GM18867 (cell line): Measurements from ENCODE around the gene F13A1.

Source experiments
- ATAC-seq: cut with Tn5 transposase; IDR thresholded peaks from one replicate; pipeline ENCODE4 v1.9.1; 2021; ENCODE audit warnings: mild to moderate bottlenecking, moderate library complexity; ENCODE audit not compliant: unreplicated experiment

Gene F13A1

DNA sequence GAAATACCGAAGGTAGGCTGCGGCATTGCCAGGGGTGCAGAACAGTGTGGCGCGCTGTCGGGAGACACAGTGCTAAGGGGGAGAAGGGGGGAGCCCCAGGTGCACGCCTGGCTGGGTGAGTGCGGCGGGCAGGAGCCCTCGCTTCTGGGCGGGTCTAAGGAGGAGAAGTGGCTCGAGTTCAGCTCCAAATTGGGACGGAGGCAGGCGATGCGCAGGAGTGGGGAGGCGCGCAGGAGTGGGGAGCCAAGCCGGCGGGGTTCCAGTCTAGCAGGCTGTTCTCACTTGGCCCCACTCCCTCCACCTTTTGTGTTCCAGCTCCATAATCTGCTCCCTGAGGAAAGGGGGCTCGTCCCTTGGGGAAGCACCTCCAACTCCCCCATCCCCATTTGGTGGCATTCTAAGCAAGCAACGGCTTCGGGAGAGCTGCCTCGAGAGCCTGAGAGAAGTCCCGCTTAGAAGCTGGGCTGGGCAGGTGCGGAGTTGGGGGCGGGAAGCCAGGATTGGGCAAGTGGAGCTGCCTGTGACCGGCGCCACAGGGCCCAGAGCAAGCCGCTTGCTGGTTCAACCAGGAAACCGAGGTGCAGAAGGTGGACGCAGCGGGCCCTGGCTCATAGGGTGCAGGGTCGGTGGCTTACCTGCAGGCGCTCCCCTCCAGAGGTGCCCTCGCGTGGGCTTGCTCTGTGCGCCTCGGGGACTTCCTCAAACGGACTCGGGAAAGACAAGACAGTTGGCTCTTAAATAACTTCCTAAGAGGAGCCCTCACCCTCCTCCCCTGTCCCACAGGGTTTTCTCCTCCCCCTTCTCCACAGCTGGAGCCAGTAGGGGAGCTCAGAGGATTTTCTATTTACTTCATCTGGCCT, at the start of gene F13A1:
TSS of gene F13A1 (minus strand) at position 711 of the 860 bp plus-strand sequence. CDS start 1,998 bp downstream, outside the sequence.
- no peak for ATAC-seq

DNA sequence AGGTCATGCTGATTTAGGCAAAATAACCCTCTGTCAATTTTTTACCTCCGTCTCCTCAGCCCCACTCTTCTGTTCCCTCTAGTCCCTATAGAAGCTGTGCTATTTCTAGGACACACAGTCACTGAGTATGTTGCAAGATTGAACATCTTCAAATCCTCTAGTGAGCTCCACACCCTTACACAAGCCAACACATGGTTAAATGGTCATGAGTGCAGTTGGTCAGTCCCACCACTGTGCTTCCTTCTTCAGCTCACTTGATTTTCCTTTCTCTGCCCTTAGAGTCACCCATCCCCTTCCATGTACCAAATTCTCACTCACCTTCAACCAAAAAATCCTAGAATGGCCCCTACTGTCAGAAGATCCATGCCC, 48.2 kb upstream of the F13A1 start:
- no peak for ATAC-seq

DNA sequence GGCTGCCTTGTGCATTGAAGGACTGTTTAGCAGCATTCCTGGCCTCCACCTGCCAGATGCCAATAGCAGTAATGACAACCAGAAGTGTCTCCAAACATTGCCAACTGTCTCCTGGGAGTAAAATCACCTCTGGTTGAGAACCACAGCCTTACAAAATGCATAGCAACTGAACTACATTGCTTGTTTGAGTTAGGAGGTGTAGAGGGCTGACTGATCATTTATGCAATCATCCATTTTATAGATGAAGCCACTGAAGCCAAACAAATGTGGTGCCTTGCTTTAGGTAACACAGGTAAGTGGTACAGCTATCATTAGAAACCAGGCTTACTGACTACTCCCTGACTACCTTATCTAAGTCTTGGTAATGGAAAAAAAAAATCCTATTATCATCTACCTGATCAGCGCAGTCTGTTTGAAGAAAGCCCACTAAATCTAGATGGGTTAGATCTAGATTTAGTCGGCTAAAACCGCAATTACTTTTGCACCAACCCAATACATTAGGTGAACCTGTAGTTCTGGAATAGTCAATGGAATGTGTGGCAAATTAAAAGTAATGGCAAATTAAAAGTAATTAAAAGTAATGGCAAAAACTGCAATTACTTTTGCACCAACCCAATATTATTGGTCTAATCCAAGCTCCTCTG, 47.7 kb upstream of the F13A1 start:
- ATAC-seq: no peak

DNA sequence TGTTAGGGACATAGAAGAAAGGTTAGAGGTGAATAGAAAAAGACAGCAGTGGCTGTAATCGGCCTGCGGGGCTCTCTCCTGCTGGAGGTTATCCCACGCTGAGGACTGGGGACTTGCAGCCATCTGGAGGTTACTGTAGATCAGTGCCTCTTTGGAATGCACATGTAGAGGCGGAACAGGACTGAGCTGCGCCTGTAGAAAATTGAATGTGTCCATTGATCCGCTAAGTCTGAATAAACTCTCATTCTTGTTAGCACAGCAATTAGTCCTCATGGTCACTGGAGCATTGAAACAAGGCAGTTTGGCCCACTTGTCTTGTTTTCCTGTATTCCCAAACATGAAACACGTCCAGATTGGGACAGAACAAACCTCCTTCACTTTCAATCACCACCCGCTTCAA, 46.3 kb upstream of the F13A1 start:
- ATAC-seq: no peak

DNA sequence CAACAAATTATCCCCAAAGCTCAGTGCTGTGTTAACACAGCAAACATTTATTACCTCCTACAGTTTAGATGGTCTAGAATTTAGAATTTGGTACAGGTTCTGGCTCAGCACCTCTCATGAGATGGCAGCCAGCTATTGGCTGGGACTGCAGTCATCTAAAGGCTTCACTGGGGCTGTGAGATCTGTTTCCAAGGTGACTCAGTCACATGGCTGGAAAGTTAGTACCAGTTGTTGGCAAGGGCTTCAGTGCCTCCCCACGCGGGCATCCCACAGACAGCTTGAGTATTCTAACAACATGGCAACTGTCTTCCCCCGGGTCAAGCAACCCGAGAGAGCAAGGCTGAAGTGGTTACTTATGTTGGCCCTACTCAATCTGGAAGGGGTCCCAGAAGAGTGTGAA, 44.8 kb upstream of the F13A1 start:
- no peak for ATAC-seq

DNA sequence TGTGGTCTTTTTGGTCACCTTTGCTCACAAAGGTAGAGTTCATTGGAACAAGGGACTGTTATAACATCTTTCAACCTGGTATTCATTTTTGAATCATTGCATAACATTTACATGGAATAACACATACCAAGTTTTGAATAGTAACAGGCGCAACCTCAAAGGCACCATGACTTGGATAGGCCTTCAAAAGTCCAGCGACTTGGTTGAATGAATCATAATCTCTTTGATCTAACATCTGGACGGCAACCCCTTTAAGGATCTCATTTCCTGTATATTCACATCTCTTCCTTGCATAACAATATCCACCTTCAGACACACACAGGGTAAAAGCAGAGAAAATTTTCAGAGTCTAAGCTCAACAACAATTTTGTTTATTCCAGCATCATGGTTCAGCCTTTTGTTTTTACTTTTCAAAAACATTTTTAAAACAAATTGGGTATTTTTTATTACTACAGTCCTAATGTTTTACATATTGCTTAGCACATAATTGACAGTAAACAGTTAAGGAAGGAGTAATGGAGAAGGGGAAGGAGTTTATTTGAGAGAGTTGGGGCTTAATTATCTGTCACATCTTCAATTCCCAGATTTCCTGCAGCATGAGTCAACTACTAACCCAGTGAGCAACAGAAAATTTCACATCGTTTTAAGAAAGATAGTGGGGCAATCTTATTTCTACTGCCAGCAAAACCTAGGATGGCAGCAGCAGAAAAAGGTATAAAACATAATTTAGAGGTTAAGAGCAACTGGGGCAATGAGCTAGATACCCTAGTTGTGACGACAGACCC, 41.8 kb upstream of the F13A1 start:
- no peak for ATAC-seq

DNA sequence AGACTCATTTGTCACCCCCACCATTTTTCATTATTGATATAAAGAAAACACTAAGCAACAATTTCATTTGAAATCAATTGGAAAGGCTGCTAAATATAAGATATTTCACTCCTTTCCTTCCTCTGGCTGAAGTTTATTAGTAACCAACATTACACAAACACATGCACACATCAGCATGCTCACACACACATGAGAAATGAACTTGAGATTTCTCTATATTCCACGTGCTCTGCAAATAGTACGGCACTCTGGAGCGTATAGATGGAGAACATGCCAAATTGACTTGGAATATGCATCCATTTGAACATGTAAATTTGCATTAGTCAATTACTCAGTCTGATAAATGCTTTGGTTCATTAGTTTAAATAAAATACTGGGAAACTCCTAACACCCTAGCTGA, 37.1 kb upstream of the F13A1 start:
- ATAC-seq: no peak

DNA sequence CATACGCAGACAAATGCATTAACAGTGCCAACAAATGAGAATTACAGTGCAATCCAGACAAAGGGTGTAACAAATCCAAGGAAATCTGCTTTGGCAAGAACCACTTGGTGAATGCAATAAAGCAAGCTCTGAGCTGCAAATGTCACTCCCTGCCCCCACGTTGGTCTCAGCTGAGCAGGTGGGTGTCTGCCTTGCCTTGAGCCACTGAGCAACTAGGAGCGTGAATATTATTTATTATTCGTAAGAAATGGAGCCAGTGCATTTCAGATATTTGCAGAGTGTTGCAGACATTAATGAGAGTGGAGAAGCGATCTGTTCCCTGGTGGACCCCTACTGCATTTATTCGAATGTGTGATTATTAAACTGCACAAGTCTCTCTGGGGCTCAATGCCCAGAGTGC, 36.6 kb upstream of the F13A1 start:
- no peak for ATAC-seq

DNA sequence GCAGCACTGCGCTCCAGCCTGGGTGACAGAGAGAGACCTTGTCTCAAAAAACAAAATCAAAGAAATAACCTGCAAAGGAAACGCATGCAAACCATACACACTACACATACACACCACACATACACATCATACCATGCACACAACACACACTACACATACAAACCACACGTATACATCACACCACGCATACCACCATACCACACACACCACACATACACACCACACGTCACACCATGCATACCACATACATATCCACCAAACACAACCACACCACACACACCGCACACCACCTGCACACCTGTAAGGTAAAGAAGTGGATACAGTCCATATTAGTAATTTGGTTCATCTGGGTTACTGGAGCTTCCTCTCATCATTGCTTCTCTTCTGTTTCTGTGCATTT, 32.3 kb upstream of the F13A1 start:
- no peak for ATAC-seq

DNA sequence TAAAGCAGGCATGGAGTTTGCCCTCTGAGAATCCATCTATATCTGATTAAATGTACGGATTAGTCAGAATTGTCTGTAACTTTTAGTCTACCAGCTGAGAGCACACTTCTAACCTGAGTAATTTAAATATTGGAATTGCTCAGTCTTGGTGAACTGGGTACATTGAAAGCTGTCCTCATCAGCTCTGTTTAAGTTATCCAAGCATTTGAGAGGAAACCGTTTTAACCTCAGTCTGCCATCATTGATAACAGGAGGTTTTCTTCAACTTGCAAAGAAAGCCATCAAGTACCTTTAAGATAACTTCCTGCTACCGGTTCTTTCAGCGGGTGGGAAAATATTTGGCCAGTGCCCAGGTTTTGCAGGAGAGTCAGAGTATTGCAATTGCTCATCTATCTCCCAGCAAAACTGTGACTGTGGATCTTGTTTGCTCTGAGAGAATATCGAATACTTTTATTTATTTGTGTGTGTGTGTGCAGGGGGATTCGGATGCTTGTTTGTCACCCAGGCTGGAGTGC, 31.1 kb upstream of the F13A1 start:
- no peak for ATAC-seq

DNA sequence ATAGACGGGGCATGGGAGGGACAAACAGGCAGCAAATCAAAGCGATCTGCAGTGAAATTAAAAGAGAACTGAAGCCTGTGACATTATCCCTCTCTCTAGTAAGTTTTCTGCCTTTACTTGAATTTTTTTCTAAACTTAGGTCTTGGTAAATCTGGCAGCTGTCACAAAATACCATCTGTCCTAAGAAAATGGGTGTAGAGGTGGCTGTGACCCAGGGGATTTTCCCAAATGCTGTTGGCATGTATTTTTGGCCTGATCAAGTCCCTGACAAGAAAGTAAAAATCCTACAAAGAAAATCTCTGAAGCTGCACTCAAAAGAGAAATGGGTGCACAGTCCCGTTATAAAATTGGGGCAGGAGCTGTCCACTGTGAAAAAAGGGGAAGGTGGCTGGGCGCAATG, 30.2 kb upstream of the F13A1 start:
- no peak for ATAC-seq

DNA sequence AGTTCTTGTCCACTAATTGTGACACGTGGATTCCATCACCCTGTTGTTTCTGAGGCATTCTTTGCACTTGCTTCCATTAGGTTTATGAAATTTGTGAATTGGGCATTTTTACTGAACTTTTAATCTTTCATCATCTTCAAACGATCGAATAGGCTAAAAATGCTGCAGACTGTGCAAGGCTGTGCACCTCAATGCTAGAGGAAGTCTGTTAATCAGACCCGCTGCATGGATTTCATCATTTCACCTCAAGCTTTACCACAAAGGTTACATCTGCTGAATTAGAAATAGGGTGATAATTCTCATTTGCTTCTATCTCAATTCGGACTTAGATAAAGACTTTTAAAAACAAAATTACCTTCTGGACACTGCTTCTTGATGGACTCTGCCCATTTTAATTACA, 27.8 kb upstream of the F13A1 start:
- ATAC-seq: no peak

DNA sequence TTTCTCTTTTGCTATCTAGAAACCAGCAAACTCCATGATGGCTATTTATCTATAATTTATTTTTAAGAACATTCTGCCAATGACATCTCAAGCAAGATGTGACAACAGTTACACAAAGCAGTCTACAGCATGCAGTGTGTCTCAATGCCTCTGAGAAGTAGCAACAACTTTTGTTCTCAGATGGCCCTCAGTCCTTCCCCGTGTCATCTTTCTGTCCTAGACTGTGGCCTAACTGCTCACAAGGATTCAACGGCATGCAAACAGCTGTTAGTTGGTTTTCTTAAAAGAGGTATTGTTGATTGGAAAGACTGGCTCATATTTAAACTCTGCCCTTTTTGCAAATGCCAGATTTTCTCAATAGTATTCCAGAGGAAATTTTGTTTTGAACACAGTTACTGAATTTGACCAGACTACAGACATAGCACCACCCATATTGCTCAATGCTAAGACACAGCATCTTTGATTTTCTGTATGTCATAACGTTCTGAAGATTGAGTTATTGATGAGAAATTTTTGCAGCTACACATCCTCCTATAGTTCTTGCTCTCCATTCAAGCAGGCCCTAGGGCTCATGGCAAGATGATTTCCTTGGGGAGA, 26.1 kb upstream of the F13A1 start:
- ATAC-seq: no peak

DNA sequence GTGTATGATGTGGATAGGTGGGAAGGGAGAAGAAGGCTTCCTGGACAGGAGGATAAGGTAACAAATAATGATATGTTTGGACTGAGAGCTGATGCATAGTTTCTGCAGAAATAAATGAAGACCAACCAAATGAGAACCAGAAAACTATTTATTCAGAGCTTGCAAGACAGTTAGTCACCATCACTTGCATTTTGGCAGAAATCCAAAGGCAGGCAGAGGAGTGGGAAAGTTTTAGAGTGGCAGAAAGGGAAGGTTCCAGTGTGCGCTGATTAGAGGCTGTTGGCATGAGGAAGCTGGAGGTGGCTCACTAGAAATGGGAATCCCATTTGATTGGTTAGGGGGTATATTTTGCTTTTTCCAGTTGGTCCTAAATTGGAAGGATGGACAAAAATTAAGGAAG, 13.0 kb upstream of the F13A1 start:
- ATAC-seq: no peak

DNA sequence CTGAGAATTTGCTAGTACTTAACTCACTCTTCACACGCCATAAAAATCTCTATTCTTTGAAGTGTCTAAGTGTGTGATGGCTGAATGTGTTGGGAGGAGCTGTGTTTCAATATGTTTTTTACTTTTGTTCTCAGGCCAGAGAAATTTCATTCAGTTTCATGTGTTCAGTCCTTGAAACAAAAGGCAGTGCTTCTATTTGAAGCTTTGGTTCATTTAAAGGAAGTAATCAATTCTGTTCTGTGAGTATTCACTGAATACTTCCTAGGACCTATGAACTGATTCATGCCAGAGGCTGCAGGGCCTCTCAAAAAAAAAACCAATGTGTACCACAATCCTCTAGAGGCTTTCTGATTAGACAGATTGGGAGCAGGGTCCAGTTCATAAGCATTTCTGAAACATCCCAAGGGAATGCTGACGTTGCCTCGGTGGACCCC, 12.4 kb upstream of the F13A1 start:
- peak; percentile 36 for ATAC-seq

DNA sequence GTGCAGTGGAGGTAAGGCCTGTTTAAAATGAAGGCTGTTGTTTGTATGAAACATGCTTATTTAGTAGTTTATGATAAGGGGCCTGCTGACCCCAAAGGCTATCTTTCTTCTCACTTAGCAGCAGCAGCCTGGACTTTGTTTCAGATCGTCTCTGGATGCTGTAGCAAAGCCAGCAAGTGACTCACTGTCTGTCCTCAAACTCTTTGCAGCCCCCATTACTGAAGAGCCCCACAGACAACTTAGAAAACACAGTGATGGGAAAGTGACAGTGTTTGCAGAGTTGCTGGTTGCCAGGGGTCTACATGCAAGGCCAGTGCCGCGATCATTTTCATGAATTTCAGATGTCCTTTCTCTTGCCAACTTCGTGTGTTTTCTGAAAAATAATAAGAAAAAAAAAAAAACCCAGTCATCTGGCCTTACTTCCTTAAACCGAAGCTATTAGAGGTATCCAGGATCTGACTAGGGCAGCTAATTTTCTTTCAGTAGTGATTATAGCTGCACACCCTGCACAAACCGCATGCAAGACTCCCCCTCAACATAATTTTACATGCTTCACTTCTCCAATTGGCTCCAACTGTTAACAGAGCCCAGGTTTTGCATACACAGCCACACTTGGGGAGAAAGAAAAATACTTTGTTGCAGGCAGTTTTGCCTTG, 11.6 kb upstream of the F13A1 start:
- peak; percentile 74 for ATAC-seq

DNA sequence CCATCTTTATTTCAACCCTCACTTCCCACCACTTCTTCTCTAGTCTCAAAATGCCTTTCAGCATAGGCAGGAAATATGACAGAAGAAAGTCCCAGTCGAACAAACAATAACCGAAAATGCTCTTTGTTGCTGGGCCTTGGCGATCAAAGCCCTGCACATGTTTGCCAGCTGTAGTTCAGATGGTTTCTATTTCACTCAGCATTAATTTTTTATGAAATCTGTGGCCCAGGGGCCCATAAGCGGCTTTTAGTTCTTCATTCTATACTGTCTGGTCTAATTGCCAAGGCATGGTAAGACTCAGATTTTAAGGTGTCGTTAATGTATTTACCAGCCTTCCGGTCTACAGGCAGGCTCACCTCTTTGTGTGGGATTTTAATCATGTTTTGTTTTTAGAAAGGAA, 10.9 kb upstream of the F13A1 start:
- peak; percentile 53 for ATAC-seq

DNA sequence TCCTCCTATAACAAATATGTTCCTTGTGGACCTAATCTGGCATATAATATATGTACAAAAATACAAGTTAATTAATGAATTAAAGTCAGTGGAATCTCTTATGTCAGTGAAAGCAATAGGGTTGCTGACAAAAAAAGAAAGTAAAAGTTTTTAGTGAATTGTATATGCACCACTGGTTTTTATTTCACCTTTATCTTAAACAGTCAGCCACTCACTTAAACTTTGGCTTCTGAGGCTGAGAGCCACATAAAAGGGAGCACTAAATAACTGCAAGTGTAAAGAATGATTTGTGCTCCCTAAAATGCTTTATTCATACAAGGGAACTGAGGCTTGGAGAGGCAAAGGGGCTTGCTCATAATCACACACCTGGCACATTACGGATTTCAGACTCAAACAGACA, 9.9 kb upstream of the F13A1 start:
- no peak for ATAC-seq

DNA sequence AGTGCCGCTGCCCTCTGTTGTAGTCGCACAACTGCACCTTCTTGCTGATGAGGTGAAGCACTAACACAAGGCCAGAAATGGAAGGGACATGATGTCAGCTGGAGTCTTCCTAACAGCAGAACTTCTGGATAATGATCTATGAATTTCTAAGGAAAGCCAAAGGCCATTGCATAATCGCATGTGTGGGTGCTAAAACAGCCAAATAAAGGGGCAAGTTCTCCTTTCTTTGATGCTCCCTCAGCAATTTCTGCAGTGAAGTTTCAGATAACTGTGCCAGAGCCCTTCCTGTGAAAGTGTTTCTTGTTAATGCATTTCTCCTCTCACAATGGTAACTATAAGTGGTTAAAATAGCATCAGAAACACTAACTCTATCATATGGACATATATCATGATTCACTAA, 8.0 kb upstream of the F13A1 start:
- ATAC-seq: no peak

DNA sequence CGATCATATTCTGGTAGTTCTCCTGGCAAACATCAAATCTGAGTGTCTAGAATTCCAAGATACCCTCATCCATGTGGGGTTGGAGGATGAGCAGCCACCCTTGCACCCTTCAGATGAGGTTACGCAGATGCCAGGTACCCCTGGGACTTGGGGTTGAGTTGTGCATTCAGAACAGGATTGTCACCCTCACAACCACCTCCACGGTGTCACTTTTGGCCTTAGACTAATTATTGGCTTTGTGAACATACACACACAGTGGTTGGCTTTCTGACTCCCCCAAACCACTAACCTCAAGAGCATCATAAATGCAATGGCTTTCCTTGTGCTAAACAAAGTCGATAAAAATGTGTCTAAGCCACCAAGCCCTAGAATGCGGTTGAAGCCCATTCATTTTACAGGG, 2.9 kb upstream of the F13A1 start:
- ATAC-seq: no peak

DNA sequence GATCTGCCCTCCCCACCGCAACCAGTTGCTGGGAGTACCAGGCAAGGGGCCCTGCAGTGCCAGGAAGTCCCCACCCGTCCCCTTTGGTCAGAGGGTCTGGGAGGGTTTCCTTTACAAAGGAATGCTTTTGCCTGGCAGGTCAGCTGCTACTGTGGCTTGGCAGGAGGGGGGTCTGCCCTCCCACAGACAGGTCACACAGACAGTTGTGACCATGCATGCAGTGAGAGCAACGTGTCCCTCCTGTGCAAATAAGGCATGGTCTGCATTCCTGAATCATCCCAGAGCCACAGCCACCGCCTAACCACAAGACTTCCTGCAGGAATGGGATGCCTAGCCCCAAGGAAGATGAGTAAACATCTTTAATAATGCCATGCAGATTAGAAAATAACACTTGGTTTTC, 439 bp upstream of the F13A1 start:
- no peak for ATAC-seq
